IMR-90 (cell line): ENCODE data around the gene CCDC87. TPM values are rescaled to one million over a fixed set of nuclear protein-coding genes. Genes with fewer than 3 reads are reported as not detected.

Source experiments
- ATAC-seq: fragments of 200-7000 bp; cut with Tn5 transposase; 2 replicates; pipeline ENCODE4 v1.9.1; 2020; ENCODE audit warnings: low read depth, mild to moderate bottlenecking, moderate library complexity
- BruUV-seq: library from RNA; stranded (reverse); fragments of 400-500 nt; replicated peaks from 2 replicates; lab custom pipeline; 2021; lab: Mats Ljungman, UMichigan
- CTCF ChIA-PET: fragments of 300-600 bp; formaldehyde crosslinking; extraction: SDS; loops from one replicate; lab custom pipeline; 2021; ENCODE audit warnings: antibody characterized with exemption; lab: Yijun Ruan, JAX
- POLR2A ChIA-PET: fragments of 300-600 bp; sonication (Branson Sonifier 250); formaldehyde crosslinking; loops from one replicate; lab custom pipeline; 2022; ENCODE audit warnings: antibody characterized with exemption; ENCODE audit not compliant: unreplicated experiment; lab: Charles Lee
- DNase-seq: peaks from one replicate; pipeline ENCODE4 v3.0.0; 2013
- H2AFZ ChIP-seq: replicated peaks from 2 replicates; pipeline ENCODE3; 2013; ENCODE audit warnings: low read length, mild to moderate bottlenecking; ENCODE audit not compliant: poor library complexity
- H2AK5ac ChIP-seq: 2 replicates; pipeline ENCODE4 v1.6.1; 2013; ENCODE audit warnings: low read depth, low read length, inconsistent platforms
- H2AK9ac ChIP-seq: replicated peaks from 2 replicates; pipeline ENCODE3; 2013; ENCODE audit warnings: mild to moderate bottlenecking, low read depth, low read length, moderate library complexity; ENCODE audit not compliant: poor library complexity
- H2BK120ac ChIP-seq: 2 replicates; pipeline ENCODE4 v1.6.1; 2013; ENCODE audit warnings: low read depth, low read length, inconsistent platforms
- H2BK15ac ChIP-seq: 3 replicates; pipeline ENCODE4 v1.6.1; 2013; ENCODE audit warnings: low read depth, low read length, inconsistent platforms
- H2BK20ac ChIP-seq: 2 replicates; pipeline ENCODE4 v1.6.1; 2013; ENCODE audit warnings: low read depth, mild to moderate bottlenecking, inconsistent platforms, low read length, moderate library complexity
- H2BK5ac ChIP-seq: 2 replicates; pipeline ENCODE4 v1.6.1; 2013; ENCODE audit warnings: mild to moderate bottlenecking, low read depth, low read length, inconsistent platforms; ENCODE audit not compliant: poor library complexity, severe bottlenecking
- H3K14ac ChIP-seq: replicated peaks from 2 replicates; pipeline ENCODE4 v1.6.1; 2013; ENCODE audit warnings: low read depth, low read length, inconsistent platforms
- H3K18ac ChIP-seq: 2 replicates; pipeline ENCODE4 v1.6.1; 2013; ENCODE audit warnings: low read depth, low read length, control low read depth
- H3K23ac ChIP-seq: 2 replicates; pipeline ENCODE4 v1.6.1; 2013; ENCODE audit warnings: low read depth, low read length, inconsistent platforms
- H3K27ac ChIP-seq: 2 replicates; pipeline ENCODE4 v1.5.1; 2013; ENCODE audit warnings: mild to moderate bottlenecking, control low read depth, low read length; ENCODE audit not compliant: insufficient read depth
- H3K27me3 ChIP-seq: 2 replicates; pipeline ENCODE4 v1.6.1; 2013; ENCODE audit warnings: low read length; ENCODE audit not compliant: control insufficient read depth, insufficient read depth
- H3K36me3 ChIP-seq: 2 replicates; pipeline ENCODE4 v1.6.1; 2013; ENCODE audit warnings: low read length, mixed read lengths; ENCODE audit not compliant: control insufficient read depth, insufficient read depth
- H3K4ac ChIP-seq: 2 replicates; pipeline ENCODE4 v1.6.1; 2013; ENCODE audit warnings: low read depth, low read length, inconsistent platforms
- H3K4me1 ChIP-seq: 2 replicates; pipeline ENCODE4 v1.6.1; 2013; ENCODE audit warnings: low read length, mixed read lengths; ENCODE audit not compliant: control insufficient read depth, insufficient read depth
- H3K4me2 ChIP-seq: 2 replicates; pipeline ENCODE4 v1.6.1; 2013; ENCODE audit warnings: low read depth, mild to moderate bottlenecking, control low read depth, low read length, moderate library complexity
- H3K4me3 ChIP-seq: 2 replicates; pipeline ENCODE4 v1.5.1; 2013; ENCODE audit warnings: low read depth, mild to moderate bottlenecking, control low read depth, low read length, moderate library complexity; ENCODE audit not compliant: insufficient read depth
- H3K56ac ChIP-seq: 2 replicates; pipeline ENCODE4 v1.6.1; 2013; ENCODE audit warnings: low read length, inconsistent platforms; ENCODE audit not compliant: insufficient read depth; ENCODE audit errors: extremely low read depth
- H3K79me1 ChIP-seq, 2 experiments: 2 replicates each; pipeline ENCODE4 v1.6.1; 2013; ENCODE audit warnings: low read length in 2 of 2, inconsistent platforms in 1 of 2, low read depth in 1 of 2
- H3K9ac ChIP-seq: 2 replicates; pipeline ENCODE4 v1.6.1; 2013; ENCODE audit warnings: low read depth, low read length, control low read depth
- H3K9me1 ChIP-seq: 2 replicates; pipeline ENCODE4 v1.6.1; 2013; ENCODE audit warnings: low read length, inconsistent platforms; ENCODE audit not compliant: insufficient read depth
- H3K9me3 ChIP-seq: 2 replicates; pipeline ENCODE4 v1.6.1; 2013; ENCODE audit warnings: low read length; ENCODE audit not compliant: control insufficient read depth, insufficient read depth
- H4K20me1 ChIP-seq: 2 replicates; pipeline ENCODE4 v1.6.1; 2013; ENCODE audit warnings: low read length, inconsistent platforms; ENCODE audit not compliant: insufficient read depth
- H4K5ac ChIP-seq: 2 replicates; pipeline ENCODE4 v1.6.1; 2013; ENCODE audit warnings: mild to moderate bottlenecking, low read depth, low read length, control low read depth
- H4K8ac ChIP-seq, 2 experiments: 2 replicates each; pipeline ENCODE4 v1.6.1; 2013; ENCODE audit warnings: low read depth in 2 of 2, low read length in 2 of 2, control low read depth in 1 of 2, inconsistent platforms in 1 of 2
- H4K91ac ChIP-seq: 2 replicates; pipeline ENCODE4 v1.6.1; 2013; ENCODE audit warnings: low read depth, low read length, inconsistent platforms; ENCODE audit not compliant: insufficient read depth
- BHLHE40 ChIP-seq: fragments of 150-350 bp; IDR thresholded peaks from 2 replicates; pipeline ENCODE4 v1.6.1; 2016; ENCODE audit warnings: mild to moderate bottlenecking, low read depth, low read length
- CEBPB ChIP-seq: IDR thresholded peaks from 2 replicates; pipeline ENCODE4 v1.6.1; 2012; ENCODE audit warnings: low read depth, low read length, improper control_type of control experiment
- CHD1 ChIP-seq: IDR thresholded peaks from 2 replicates; pipeline ENCODE4 v1.6.1; 2012; ENCODE audit warnings: low read depth, low read length, improper control_type of control experiment
- FOS ChIP-seq: fragments of 150-350 bp; IDR thresholded peaks from 2 replicates; pipeline ENCODE4 v1.6.1; 2016; ENCODE audit warnings: low read depth, low read length
- MAFK ChIP-seq: IDR thresholded peaks from 2 replicates; pipeline ENCODE4 v1.6.1; 2012; ENCODE audit warnings: low read depth, low read length, improper control_type of control experiment
- MAZ ChIP-seq: IDR thresholded peaks from 2 replicates; pipeline ENCODE4 v1.6.1; 2012; ENCODE audit warnings: low read depth, mild to moderate bottlenecking, low read length, improper control_type of control experiment, moderate library complexity, borderline replicate concordance
- MXI1 ChIP-seq: IDR thresholded peaks from 2 replicates; pipeline ENCODE4 v1.6.1; 2012; ENCODE audit warnings: low read depth, mild to moderate bottlenecking, low read length, moderate library complexity, borderline replicate concordance
- NFE2L2 ChIP-seq: fragments of 150-350 bp; IDR thresholded peaks from 2 replicates; pipeline ENCODE4 v1.6.1; 2016; ENCODE audit warnings: low read depth, mild to moderate bottlenecking, low read length
- POLR2A ChIP-seq: IDR thresholded peaks from 2 replicates; pipeline ENCODE4 v1.6.1; 2012; ENCODE audit warnings: mild to moderate bottlenecking, low read depth, low read length
- RAD21 ChIP-seq: IDR thresholded peaks from 2 replicates; pipeline ENCODE4 v1.6.1; 2012; ENCODE audit warnings: low read length, improper control_type of control experiment
- RCOR1 ChIP-seq: IDR thresholded peaks from 2 replicates; pipeline ENCODE4 v1.6.1; 2012; ENCODE audit warnings: mild to moderate bottlenecking, low read length, improper control_type of control experiment; ENCODE audit not compliant: insufficient replicate concordance
- RFX5 ChIP-seq: IDR thresholded peaks from 2 replicates; pipeline ENCODE4 v1.8.0; 2012; ENCODE audit warnings: low read depth, mild to moderate bottlenecking, low read length, moderate library complexity
- SMC3 ChIP-seq: fragments of 150-350 bp; IDR thresholded peaks from 2 replicates; pipeline ENCODE4 v1.6.1; 2016; ENCODE audit warnings: low read depth, mild to moderate bottlenecking, antibody characterized with exemption, low read length, moderate library complexity
- WGBS, 2 experiments: methylation state at CpG; one replicate each; pipeline versions ENCODE4 v1.1.5 to v1.1.7; 2013; ENCODE audit warnings: missing lambda C conversion rate in 2 of 2; ENCODE audit not compliant: insufficient read length in 1 of 2; ENCODE audit errors: extremely low coverage in 2 of 2; 5-methylcytosine and 5-hydroxymethylcytosine counted together
- dilution Hi-C: fragments of 300-500 bp; cut with HindIII; formaldehyde crosslinking; loops from one replicate; pipeline ENCODE4 v1.14.3; 2018; ENCODE audit warnings: low sequenced_read_pairs; ENCODE audit not compliant: unreplicated experiment
- in situ Hi-C: fragments of 300-500 bp; cut with MboI; formaldehyde crosslinking; loops from 3 replicates; pipeline ENCODE4 v1.14.3; 2019; ENCODE audit warnings: low sequenced_read_pairs, inconsistent platforms, mixed read lengths
- intact Hi-C: fragments of 100-400 bp; cut with micrococcal nuclease; formaldehyde crosslinking; loops from 2 replicates; pipeline ENCODE4 v1.10.0; 2022
- polyA plus RNA-seq, 3 experiments: library from polyadenylated mRNA; depleted of rRNA; stranded (reverse); fragments of >200 nt; gene quantifications; 2 replicates each; pipeline ENCODE4 v1.2.3, GENCODE V29; 2012; ENCODE audit warnings: low replicate concordance in 1 of 3
- total RNA-seq: library from RNA; depleted of rRNA; stranded (reverse); fragments of >200 nt; gene quantifications from 2 replicates; pipeline ENCODE4 v1.2.3, GENCODE V29; 2012
- TF ChIP-seq, protein P1 (sequence below): fragments of 150-350 bp; IDR thresholded peaks from 2 replicates; pipeline ENCODE4 v1.6.1; 2016; ENCODE audit warnings: low read depth, mild to moderate bottlenecking, low read length, moderate library complexity, borderline replicate concordance
- TF ChIP-seq, protein P2 (sequence below): fragments of 150-350 bp; IDR thresholded peaks from 2 replicates; pipeline ENCODE4 v1.6.1; 2017; ENCODE audit warnings: mild to moderate bottlenecking, antibody characterized with exemption, low read length, low read depth
- TF ChIP-seq, protein P3 (sequence below): conservative IDR thresholded peaks from 2 replicates; pipeline ENCODE4 v1.5.1; 2012; ENCODE audit warnings: mild to moderate bottlenecking, low read depth, low read length, improper control_type of control experiment

Gene CCDC87
- total and polyA plus RNA-seq, 2 of the 4 experiments (the other 2 are of a cell fraction), result 0.18 to 0.19 TPM

DNA sequence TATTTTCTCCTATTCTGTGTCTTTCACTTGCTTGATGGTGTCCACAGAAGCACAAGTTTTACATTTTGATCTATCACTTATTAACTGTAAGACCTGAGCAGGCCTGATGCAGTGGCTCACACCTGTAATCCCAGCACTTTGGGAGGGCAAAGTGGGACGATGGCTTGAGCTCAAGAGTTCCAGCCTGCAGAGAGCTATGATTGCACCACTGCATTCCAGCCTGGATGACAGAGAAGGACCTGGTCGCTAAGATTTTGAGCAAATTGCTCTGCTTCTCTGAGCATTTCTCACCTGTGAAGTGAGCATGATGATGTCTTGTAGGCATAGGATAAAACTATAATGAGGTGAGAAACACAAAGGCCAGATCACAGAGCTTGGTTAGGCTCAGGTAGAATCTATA is 6.7 kb downstream of the CCDC87 start:
- Histone ChIP-seq H3K79me1 (no peaks in the 10 kb centered on the region), H3K56ac (no peak overlapping the region), H3K9ac (no peak overlapping the region), H4K91ac (no peak overlapping the region), H4K5ac (no peak overlapping the region), H3K27me3 (peaks cover 4% of the 10 kb centered on the region; the same call in 1 of the 2 replicates), H3K18ac (no peak overlapping the region), H4K20me1 (no peaks in the 10 kb centered on the region), H2BK15ac (no peak overlapping the region), H2AK9ac (no peak overlapping the region), H3K4ac (no peak overlapping the region), H3K4me3 (no peak overlapping the region), H4K8ac (no peak overlapping the region), H3K23ac (no peak overlapping the region), H3K4me1 (no peaks in the 10 kb centered on the region), H2BK20ac (no peak overlapping the region), H2AK5ac (no peak overlapping the region), H3K9me3 (0 out of 2 replicates have a peak, but pooled peaks cover 2% of the 10 kb centered on the region), H3K9me1 (no peaks in the 10 kb centered on the region), H3K36me3 (no peaks in the 10 kb centered on the region), H2BK5ac (no peak overlapping the region), H3K4me2 (no peak overlapping the region), H2BK120ac (no peak overlapping the region), H2AFZ (no peak overlapping the region), H3K27ac (no peak overlapping the region), H3K14ac (no peak overlapping the region)
- dilution Hi-C loops, result no loop called here
- ATAC-seq (no peak), DNase-seq (no peak)
- intact Hi-C loops, result no loop called here
- ChIA-PET POLR2A (no interaction called here), CTCF (no interaction called here)
- BruUV-seq, result no TSS peak
- no peak for TF ChIP-seq FOS
- no peak for TF ChIP-seq BHLHE40
- TF ChIP-seq, protein P1, sequence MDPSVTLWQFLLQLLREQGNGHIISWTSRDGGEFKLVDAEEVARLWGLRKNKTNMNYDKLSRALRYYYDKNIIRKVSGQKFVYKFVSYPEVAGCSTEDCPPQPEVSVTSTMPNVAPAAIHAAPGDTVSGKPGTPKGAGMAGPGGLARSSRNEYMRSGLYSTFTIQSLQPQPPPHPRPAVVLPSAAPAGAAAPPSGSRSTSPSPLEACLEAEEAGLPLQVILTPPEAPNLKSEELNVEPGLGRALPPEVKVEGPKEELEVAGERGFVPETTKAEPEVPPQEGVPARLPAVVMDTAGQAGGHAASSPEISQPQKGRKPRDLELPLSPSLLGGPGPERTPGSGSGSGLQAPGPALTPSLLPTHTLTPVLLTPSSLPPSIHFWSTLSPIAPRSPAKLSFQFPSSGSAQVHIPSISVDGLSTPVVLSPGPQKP, result no peak
- TF ChIP-seq RCOR1, result no peak
- no peak for TF ChIP-seq MAFK
- TF ChIP-seq, protein P2, sequence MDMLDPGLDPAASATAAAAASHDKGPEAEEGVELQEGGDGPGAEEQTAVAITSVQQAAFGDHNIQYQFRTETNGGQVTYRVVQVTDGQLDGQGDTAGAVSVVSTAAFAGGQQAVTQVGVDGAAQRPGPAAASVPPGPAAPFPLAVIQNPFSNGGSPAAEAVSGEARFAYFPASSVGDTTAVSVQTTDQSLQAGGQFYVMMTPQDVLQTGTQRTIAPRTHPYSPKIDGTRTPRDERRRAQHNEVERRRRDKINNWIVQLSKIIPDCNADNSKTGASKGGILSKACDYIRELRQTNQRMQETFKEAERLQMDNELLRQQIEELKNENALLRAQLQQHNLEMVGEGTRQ, result no peak
- no peak for TF ChIP-seq RFX5
- TF ChIP-seq CHD1, result no peak
- TF ChIP-seq MXI1, result no peak
- TF ChIP-seq CEBPB, result no peak
- TF ChIP-seq MAZ, result no peak
- TF ChIP-seq, protein P3, sequence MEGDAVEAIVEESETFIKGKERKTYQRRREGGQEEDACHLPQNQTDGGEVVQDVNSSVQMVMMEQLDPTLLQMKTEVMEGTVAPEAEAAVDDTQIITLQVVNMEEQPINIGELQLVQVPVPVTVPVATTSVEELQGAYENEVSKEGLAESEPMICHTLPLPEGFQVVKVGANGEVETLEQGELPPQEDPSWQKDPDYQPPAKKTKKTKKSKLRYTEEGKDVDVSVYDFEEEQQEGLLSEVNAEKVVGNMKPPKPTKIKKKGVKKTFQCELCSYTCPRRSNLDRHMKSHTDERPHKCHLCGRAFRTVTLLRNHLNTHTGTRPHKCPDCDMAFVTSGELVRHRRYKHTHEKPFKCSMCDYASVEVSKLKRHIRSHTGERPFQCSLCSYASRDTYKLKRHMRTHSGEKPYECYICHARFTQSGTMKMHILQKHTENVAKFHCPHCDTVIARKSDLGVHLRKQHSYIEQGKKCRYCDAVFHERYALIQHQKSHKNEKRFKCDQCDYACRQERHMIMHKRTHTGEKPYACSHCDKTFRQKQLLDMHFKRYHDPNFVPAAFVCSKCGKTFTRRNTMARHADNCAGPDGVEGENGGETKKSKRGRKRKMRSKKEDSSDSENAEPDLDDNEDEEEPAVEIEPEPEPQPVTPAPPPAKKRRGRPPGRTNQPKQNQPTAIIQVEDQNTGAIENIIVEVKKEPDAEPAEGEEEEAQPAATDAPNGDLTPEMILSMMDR, result no peak
- TF ChIP-seq NFE2L2, result no peak
- TF ChIP-seq POLR2A, result no peak
- no peak for TF ChIP-seq SMC3
- TF ChIP-seq RAD21, result no peak
- WGBS, 2 experiments, result 33% methylated on average over 1 of the region's 2 CpGs; no CpG with 5 or more reads in 1 of the 2 experiments
- in situ Hi-C loops, result no loop called here
